ENCODE results near the gene BBX. TPM values are rescaled to one million over a fixed set of nuclear protein-coding genes. Genes with fewer than 3 reads are reported as not detected.

The BBX gene
- total and polyA plus RNA-seq, 2 experiments from 2014 or later: 52.4 to 60.8 TPM

DNA sequence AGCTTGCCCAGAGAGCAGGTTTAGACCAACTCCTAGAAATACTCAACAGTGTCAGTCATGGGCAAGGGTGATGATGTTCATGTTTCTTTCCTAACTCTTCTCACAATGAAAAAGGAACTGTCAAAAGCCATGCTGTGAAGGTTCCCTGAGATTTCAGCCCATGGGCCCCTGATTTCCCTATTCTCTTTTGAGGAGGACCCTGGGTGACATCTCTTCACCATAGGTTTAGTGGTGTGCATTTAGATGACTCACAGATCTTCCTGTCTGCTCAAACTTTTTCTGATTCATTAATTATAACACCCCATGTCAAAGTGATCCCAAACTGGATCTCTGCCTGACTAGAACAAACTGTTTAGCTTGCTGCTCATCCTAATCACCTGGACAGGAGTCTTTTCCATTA is 108.0 kb downstream of the BBX start:
- Histone ChIP-seq H3K79me2 (ENCODE audit: insufficient read depth) (peaks cover 20% of the 10 kb centered on the region; the same call in 1 of the 2 replicates), H3K27ac (no peak overlapping the region), H3K9me3 (ENCODE audit: low read depth) (no peaks in the 10 kb centered on the region), H3K36me3 (ENCODE audit: low read depth) (no peaks in the 10 kb centered on the region), H3K9me2 (ENCODE audit: insufficient read depth) (no peaks in the 10 kb centered on the region), H3K9ac (no peak overlapping the region), H4K20me1 (ENCODE audit: insufficient read depth) (no peaks in the 10 kb centered on the region), H3K4me3 (no peak overlapping the region), H3K4me2 (ENCODE audit: unreplicated experiment) (no peak overlapping the region), H3K27me3 (replicated peaks; ENCODE audit: insufficient read depth) (no peaks in the 10 kb centered on the region), H2AFZ (no peak overlapping the region), H3K4me1 (ENCODE audit: insufficient read depth) (no peaks in the 10 kb centered on the region), H3F3A (ENCODE audit: insufficient read depth) (no peaks in the 10 kb centered on the region)
- DNase-seq: no peak
- TF ChIP-seq EZH2phosphoT487 (IDR thresholded peaks at IDR 0.05; ENCODE audit: insufficient read depth, low read depth) (no peak), EZH2 (IDR thresholded peaks at IDR 0.05; ENCODE audit: insufficient read depth, poor library complexity, severe bottlenecking) (no peak)
- in situ Hi-C loops (cut with MboI): no loop called here

GRCh38 chr3:107632576-107632975 is 109.8 kb downstream of the BBX start:
- Histone ChIP-seq H3K4me3 (no peak overlapping the region), H2AFZ (no peak overlapping the region), H3K27me3 (replicated peaks; ENCODE audit: insufficient read depth) (no peaks in the 10 kb centered on the region), H3K36me3 (ENCODE audit: low read depth) (no peaks in the 10 kb centered on the region), H3K9me3 (ENCODE audit: low read depth) (no peaks in the 10 kb centered on the region), H3K27ac (no peak overlapping the region), H3K4me2 (ENCODE audit: unreplicated experiment) (no peak overlapping the region), H3F3A (ENCODE audit: insufficient read depth) (no peaks in the 10 kb centered on the region), H3K4me1 (ENCODE audit: insufficient read depth) (no peaks in the 10 kb centered on the region), H3K79me2 (ENCODE audit: insufficient read depth) (0 out of 2 replicates have a peak, but pooled peaks cover 11% of the 10 kb centered on the region), H3K9me2 (ENCODE audit: insufficient read depth) (no peaks in the 10 kb centered on the region), H4K20me1 (ENCODE audit: insufficient read depth) (no peaks in the 10 kb centered on the region), H3K9ac (no peak overlapping the region)
- TF ChIP-seq EZH2 (IDR thresholded peaks at IDR 0.05; ENCODE audit: insufficient read depth, poor library complexity, severe bottlenecking): no peak
- TF ChIP-seq EZH2phosphoT487 (IDR thresholded peaks at IDR 0.05; ENCODE audit: insufficient read depth, low read depth): no peak
- WGBS, 2 experiments (ENCODE audit: low coverage in 1 of 2, low lambda C conversion rate in 2 of 2, missing lambda C conversion rate in 2 of 2): 85 to 91% methylated on average over 2 of the region's 2 CpGs
- in situ Hi-C loops (cut with MboI): no loop called here
- DNase-seq: no peak

DNA sequence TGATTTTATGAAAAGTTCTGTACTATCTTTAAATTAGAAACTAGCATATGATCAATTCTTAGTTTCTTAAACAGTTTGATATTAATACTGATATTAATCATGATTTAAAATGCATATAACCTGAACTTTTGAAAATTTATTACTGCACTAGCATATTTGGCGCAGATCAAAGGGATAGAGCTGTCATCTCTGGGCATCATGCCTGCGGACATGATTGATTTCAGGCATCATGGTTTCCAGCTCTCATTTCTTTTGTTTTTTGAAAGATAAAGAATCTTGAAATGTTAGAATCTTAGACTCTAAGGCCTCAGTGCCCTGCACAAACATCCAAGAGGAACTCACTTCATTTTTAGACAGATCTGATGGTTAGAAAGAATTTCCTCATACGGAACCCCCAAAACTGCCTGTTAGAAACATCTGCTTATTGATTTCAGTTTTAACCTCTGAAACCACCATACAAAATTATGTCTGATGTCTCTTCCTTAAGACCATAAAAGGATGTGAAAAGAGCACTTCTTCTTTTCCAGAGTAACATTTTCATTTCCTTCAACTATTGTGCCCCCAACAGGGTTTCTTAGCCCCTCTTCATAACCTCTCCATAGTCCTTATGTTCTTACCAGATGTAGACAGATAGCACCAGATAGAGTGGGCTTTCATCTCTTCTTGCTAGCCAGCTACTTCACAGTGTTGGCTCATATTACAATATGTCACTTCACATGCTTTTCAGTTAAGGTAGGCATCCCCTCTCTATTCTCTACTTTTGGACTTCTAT is 110.8 kb downstream of the BBX start:
- 85 to 89% methylated on average over 3 of the region's 3 CpGs for WGBS, 2 experiments (ENCODE audit: low coverage in 1 of 2, low lambda C conversion rate in 2 of 2, missing lambda C conversion rate in 2 of 2)
- Histone ChIP-seq H3K9me2 (ENCODE audit: insufficient read depth) (no peaks in the 10 kb centered on the region), H3K9ac (no peak overlapping the region), H3K9me3 (ENCODE audit: low read depth) (no peaks in the 10 kb centered on the region), H3K27me3 (replicated peaks; ENCODE audit: insufficient read depth) (no peaks in the 10 kb centered on the region), H3K27ac (no peak overlapping the region), H3K36me3 (ENCODE audit: low read depth) (no peaks in the 10 kb centered on the region), H3F3A (ENCODE audit: insufficient read depth) (no peaks in the 10 kb centered on the region), H3K4me3 (no peak overlapping the region), H3K4me2 (ENCODE audit: unreplicated experiment) (no peak overlapping the region), H4K20me1 (ENCODE audit: insufficient read depth) (no peaks in the 10 kb centered on the region), H3K4me1 (ENCODE audit: insufficient read depth) (no peaks in the 10 kb centered on the region), H2AFZ (no peak overlapping the region), H3K79me2 (ENCODE audit: insufficient read depth) (0 out of 2 replicates have a peak, but pooled peaks cover 11% of the 10 kb centered on the region)
- in situ Hi-C loops (cut with MboI): no loop called here
- TF ChIP-seq EZH2phosphoT487 (IDR thresholded peaks at IDR 0.05; ENCODE audit: insufficient read depth, low read depth) (no peak), EZH2 (IDR thresholded peaks at IDR 0.05; ENCODE audit: insufficient read depth, poor library complexity, severe bottlenecking) (no peak)
- no peak for DNase-seq

GRCh38 chr3:107634099-107634489 is 111.3 kb downstream of the BBX start:
- Histone ChIP-seq H2AFZ (no peak overlapping the region), H3K9me2 (ENCODE audit: insufficient read depth) (no peaks in the 10 kb centered on the region), H3K4me2 (ENCODE audit: unreplicated experiment) (no peak overlapping the region), H3K36me3 (ENCODE audit: low read depth) (no peaks in the 10 kb centered on the region), H3K9ac (no peak overlapping the region), H3K79me2 (ENCODE audit: insufficient read depth) (0 out of 2 replicates have a peak, but pooled peaks cover 11% of the 10 kb centered on the region), H3K4me1 (ENCODE audit: insufficient read depth) (no peaks in the 10 kb centered on the region), H3K4me3 (no peak overlapping the region), H3K27ac (no peak overlapping the region), H3K27me3 (replicated peaks; ENCODE audit: insufficient read depth) (no peaks in the 10 kb centered on the region), H3K9me3 (ENCODE audit: low read depth) (no peaks in the 10 kb centered on the region), H4K20me1 (ENCODE audit: insufficient read depth) (no peaks in the 10 kb centered on the region), H3F3A (ENCODE audit: insufficient read depth) (no peaks in the 10 kb centered on the region)
- TF ChIP-seq EZH2 (IDR thresholded peaks at IDR 0.05; ENCODE audit: insufficient read depth, poor library complexity, severe bottlenecking): no peak
- no peak for TF ChIP-seq EZH2phosphoT487 (IDR thresholded peaks at IDR 0.05; ENCODE audit: insufficient read depth, low read depth)
- no peak for DNase-seq
- in situ Hi-C loops (cut with MboI): no loop called here
- 92 to 95% methylated on average over 3 of the region's 3 CpGs for WGBS, 2 experiments (ENCODE audit: low coverage in 1 of 2, low lambda C conversion rate in 2 of 2, missing lambda C conversion rate in 2 of 2)

Measured in GM23248 (cell line).